ENCODE results near the gene ERVMER34-1.
A peak's percentile ranks its signal among the peaks of the same experiment; 100 is the strongest.

The ERVMER34-1 gene

DNA sequence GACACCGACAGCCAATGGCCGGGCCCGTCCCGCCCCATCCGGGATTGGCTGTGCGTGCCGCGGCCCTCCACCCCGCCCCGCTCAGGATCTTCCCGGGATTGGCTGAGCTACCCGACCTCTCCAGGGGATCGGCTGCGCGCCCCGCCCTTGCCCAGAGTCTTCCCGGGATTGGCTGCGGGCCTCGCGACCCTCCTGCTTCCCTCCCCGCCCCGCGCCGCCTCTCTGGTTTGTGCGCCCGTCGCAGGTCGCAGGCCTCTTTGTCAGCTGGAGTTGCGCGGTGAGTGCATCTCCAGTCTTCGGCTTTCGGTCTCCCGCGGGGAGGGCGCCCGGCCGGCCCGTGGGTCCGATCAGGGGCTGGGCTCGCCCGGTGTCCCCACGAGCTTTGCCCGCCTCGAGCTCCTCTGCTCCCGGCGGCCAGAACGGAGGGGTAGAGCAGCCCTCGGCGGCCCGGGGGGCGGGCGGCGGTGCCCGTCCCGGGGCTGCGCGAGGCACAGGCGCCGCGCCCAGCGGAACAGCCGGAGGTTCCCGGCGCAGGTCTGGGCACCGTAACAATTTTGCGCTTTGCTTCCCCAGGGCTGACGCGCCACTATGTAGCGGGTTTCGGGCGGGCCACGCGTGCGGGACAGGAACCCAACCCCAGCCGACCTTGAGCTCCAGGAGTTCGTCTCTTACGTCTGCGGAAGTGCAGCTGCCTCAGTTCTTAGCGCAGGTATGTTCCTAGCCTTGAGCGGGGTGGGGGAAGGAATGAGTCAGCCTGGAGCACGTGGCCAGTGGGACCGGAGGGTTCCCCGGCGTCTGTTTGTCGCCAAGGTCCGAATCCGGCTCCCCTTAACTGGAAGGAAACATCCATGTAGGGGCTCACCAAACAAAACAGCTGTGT is 38.7 kb downstream of the ERVMER34-1 start:
- no peaks in the 10 kb centered on the region for H3K9me3 ChIP-seq (ENCODE audit: control insufficient read depth, low read length)
- peaks cover 17% of the 10 kb centered on the region for H3K36me3 ChIP-seq (ENCODE audit: control insufficient read depth, insufficient read depth, low read length)
- H3K27ac ChIP-seq (ENCODE audit: insufficient read depth, low read length, poor library complexity, severe bottlenecking): peak overlapping the region; percentile 89
- H3K27me3 ChIP-seq (replicated peaks; ENCODE audit: control insufficient read depth, insufficient read depth, low read length, poor library complexity, severe bottlenecking): no peaks in the 10 kb centered on the region
- H3K4me3 ChIP-seq (ENCODE audit: insufficient read depth, low read depth, low read length, poor library complexity, severe bottlenecking): peak overlapping the region; percentile 70
- peak; percentile 91 to 95 (median 95) for DNase-seq
- peaks cover 13% of the 10 kb centered on the region for H3K4me1 ChIP-seq (ENCODE audit: control insufficient read depth, insufficient read depth, low read length, poor library complexity, severe bottlenecking)

DNA sequence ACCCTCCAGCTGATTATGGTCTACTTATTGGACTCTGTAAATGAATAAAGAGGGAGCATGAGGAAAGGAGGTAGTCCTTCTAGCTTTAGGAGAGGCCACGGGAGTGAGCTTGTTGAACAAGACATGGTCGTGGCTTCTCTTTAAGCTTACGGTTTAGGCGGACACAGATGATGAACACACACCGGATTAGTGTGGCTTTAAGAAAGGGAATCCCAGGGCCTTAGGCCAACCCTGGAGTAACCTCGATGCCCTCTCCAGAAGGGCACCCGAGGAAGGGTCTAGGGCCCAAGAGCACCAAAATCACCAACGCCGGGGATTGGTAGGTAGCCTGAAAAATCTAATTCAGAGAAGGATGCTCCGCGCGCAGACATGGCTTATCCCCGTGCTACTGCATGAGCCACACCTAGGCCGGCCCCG is 39.4 kb downstream of the ERVMER34-1 start:
- Histone ChIP-seq H3K9me3 (ENCODE audit: control insufficient read depth, low read length) (no peaks in the 10 kb centered on the region), H3K36me3 (ENCODE audit: control insufficient read depth, insufficient read depth, low read length) (peaks cover 17% of the 10 kb centered on the region), H3K27me3 (replicated peaks; ENCODE audit: control insufficient read depth, insufficient read depth, low read length, poor library complexity, severe bottlenecking) (no peaks in the 10 kb centered on the region), H3K4me3 (ENCODE audit: insufficient read depth, low read depth, low read length, poor library complexity, severe bottlenecking) (peak overlapping the region; percentile 2), H3K4me1 (ENCODE audit: control insufficient read depth, insufficient read depth, low read length, poor library complexity, severe bottlenecking) (peaks cover 13% of the 10 kb centered on the region), H3K27ac (ENCODE audit: insufficient read depth, low read length, poor library complexity, severe bottlenecking) (peak overlapping the region; percentile 89)
- DNase-seq: no peak

DNA sequence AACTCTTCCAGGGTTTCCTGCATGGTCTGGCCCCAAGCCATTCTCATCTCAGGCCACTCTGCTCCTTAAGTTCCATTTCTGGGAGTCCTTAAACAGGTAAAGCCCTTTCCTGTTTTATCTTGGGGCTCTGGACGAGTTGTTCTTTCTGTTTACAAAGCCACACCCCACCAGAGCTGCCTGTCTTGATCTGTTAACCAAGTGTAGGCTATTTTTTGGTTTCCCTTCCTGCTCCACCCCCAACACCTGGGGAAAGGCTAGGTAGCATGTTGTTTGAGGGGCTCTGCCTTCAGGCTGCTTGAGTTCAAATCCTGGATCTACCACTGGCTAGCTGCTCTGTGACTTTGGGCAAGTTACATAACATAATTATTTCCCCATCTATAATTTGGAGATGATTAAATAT is 40.0 kb downstream of the ERVMER34-1 start:
- Histone ChIP-seq H3K4me3 (ENCODE audit: insufficient read depth, low read depth, low read length, poor library complexity, severe bottlenecking) (no peak overlapping the region), H3K36me3 (ENCODE audit: control insufficient read depth, insufficient read depth, low read length) (peaks cover 13% of the 10 kb centered on the region), H3K27ac (ENCODE audit: insufficient read depth, low read length, poor library complexity, severe bottlenecking) (peak overlapping the region; percentile 89), H3K27me3 (replicated peaks; ENCODE audit: control insufficient read depth, insufficient read depth, low read length, poor library complexity, severe bottlenecking) (no peaks in the 10 kb centered on the region), H3K4me1 (ENCODE audit: control insufficient read depth, insufficient read depth, low read length, poor library complexity, severe bottlenecking) (peaks cover 13% of the 10 kb centered on the region), H3K9me3 (ENCODE audit: control insufficient read depth, low read length) (no peaks in the 10 kb centered on the region)
- no peak for DNase-seq

GRCh38 chr4:52709155-52709554 is 42.1 kb downstream of the ERVMER34-1 start:
- Histone ChIP-seq H3K27me3 (replicated peaks; ENCODE audit: control insufficient read depth, insufficient read depth, low read length, poor library complexity, severe bottlenecking) (no peaks in the 10 kb centered on the region), H3K36me3 (ENCODE audit: control insufficient read depth, insufficient read depth, low read length) (no peaks in the 10 kb centered on the region), H3K4me1 (ENCODE audit: control insufficient read depth, insufficient read depth, low read length, poor library complexity, severe bottlenecking) (peaks cover 9% of the 10 kb centered on the region), H3K27ac (ENCODE audit: insufficient read depth, low read length, poor library complexity, severe bottlenecking) (no peak overlapping the region), H3K4me3 (ENCODE audit: insufficient read depth, low read depth, low read length, poor library complexity, severe bottlenecking) (no peak overlapping the region), H3K9me3 (ENCODE audit: control insufficient read depth, low read length) (no peaks in the 10 kb centered on the region)
- no peak for DNase-seq

GRCh38 chr4:52704661-52705060 is 46.6 kb downstream of the ERVMER34-1 start:
- no peaks in the 10 kb centered on the region for H3K27me3 ChIP-seq (replicated peaks; ENCODE audit: control insufficient read depth, insufficient read depth, low read length, poor library complexity, severe bottlenecking)
- no peaks in the 10 kb centered on the region for H3K4me1 ChIP-seq (ENCODE audit: control insufficient read depth, insufficient read depth, low read length, poor library complexity, severe bottlenecking)
- no peak for DNase-seq
- H3K9me3 ChIP-seq (ENCODE audit: control insufficient read depth, low read length): no peaks in the 10 kb centered on the region
- no peak overlapping the region for H3K27ac ChIP-seq (ENCODE audit: insufficient read depth, low read length, poor library complexity, severe bottlenecking)
- H3K4me3 ChIP-seq (ENCODE audit: insufficient read depth, low read depth, low read length, poor library complexity, severe bottlenecking): no peak overlapping the region
- no peaks in the 10 kb centered on the region for H3K36me3 ChIP-seq (ENCODE audit: control insufficient read depth, insufficient read depth, low read length)

GRCh38 chr4:52704133-52704532 is 47.1 kb downstream of the ERVMER34-1 start:
- no peaks in the 10 kb centered on the region for H3K36me3 ChIP-seq (ENCODE audit: control insufficient read depth, insufficient read depth, low read length)
- DNase-seq: no peak
- no peaks in the 10 kb centered on the region for H3K4me1 ChIP-seq (ENCODE audit: control insufficient read depth, insufficient read depth, low read length, poor library complexity, severe bottlenecking)
- H3K4me3 ChIP-seq (ENCODE audit: insufficient read depth, low read depth, low read length, poor library complexity, severe bottlenecking): no peak overlapping the region
- no peaks in the 10 kb centered on the region for H3K9me3 ChIP-seq (ENCODE audit: control insufficient read depth, low read length)
- H3K27ac ChIP-seq (ENCODE audit: insufficient read depth, low read length, poor library complexity, severe bottlenecking): no peak overlapping the region
- no peaks in the 10 kb centered on the region for H3K27me3 ChIP-seq (replicated peaks; ENCODE audit: control insufficient read depth, insufficient read depth, low read length, poor library complexity, severe bottlenecking)

GRCh38 chr4:52701207-52701606 is 50.0 kb downstream of the ERVMER34-1 start:
- DNase-seq: no peak
- Histone ChIP-seq H3K4me1 (ENCODE audit: control insufficient read depth, insufficient read depth, low read length, poor library complexity, severe bottlenecking) (no peaks in the 10 kb centered on the region), H3K36me3 (ENCODE audit: control insufficient read depth, insufficient read depth, low read length) (no peaks in the 10 kb centered on the region), H3K9me3 (ENCODE audit: control insufficient read depth, low read length) (no peaks in the 10 kb centered on the region), H3K27me3 (replicated peaks; ENCODE audit: control insufficient read depth, insufficient read depth, low read length, poor library complexity, severe bottlenecking) (no peaks in the 10 kb centered on the region), H3K27ac (ENCODE audit: insufficient read depth, low read length, poor library complexity, severe bottlenecking) (no peak overlapping the region), H3K4me3 (ENCODE audit: insufficient read depth, low read depth, low read length, poor library complexity, severe bottlenecking) (no peak overlapping the region)

DNA sequence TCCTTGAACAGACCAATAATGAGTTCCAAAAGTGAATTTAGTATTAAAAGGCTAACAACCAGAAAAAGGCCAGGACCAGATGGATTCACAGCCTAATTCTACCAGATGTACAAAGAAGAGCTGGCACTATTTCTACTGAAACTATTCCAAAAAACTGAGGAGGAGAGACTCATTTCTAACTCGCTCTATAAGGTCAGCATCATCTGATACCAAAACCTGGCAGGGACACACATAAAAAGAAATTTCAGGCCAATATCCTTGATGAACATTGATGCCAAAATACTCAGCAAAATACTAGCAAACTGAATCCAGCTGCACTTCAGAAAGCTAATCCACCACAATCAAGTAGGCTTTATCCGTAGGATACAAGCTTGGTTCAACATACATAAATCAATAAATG is 56.3 kb downstream of the ERVMER34-1 start:
- H3K27ac ChIP-seq (ENCODE audit: insufficient read depth, low read length, poor library complexity, severe bottlenecking): no peak overlapping the region
- no peaks in the 10 kb centered on the region for H3K4me1 ChIP-seq (ENCODE audit: control insufficient read depth, insufficient read depth, low read length, poor library complexity, severe bottlenecking)
- H3K36me3 ChIP-seq (ENCODE audit: control insufficient read depth, insufficient read depth, low read length): no peaks in the 10 kb centered on the region
- no peak for DNase-seq
- H3K9me3 ChIP-seq (ENCODE audit: control insufficient read depth, low read length): peaks cover 8% of the 10 kb centered on the region
- no peak overlapping the region for H3K4me3 ChIP-seq (ENCODE audit: insufficient read depth, low read depth, low read length, poor library complexity, severe bottlenecking)
- no peaks in the 10 kb centered on the region for H3K27me3 ChIP-seq (replicated peaks; ENCODE audit: control insufficient read depth, insufficient read depth, low read length, poor library complexity, severe bottlenecking)

GRCh38 chr4:52693492-52693891 is 57.7 kb downstream of the ERVMER34-1 start:
- Histone ChIP-seq H3K4me3 (ENCODE audit: insufficient read depth, low read depth, low read length, poor library complexity, severe bottlenecking) (no peak overlapping the region), H3K36me3 (ENCODE audit: control insufficient read depth, insufficient read depth, low read length) (no peaks in the 10 kb centered on the region), H3K27ac (ENCODE audit: insufficient read depth, low read length, poor library complexity, severe bottlenecking) (no peak overlapping the region), H3K27me3 (replicated peaks; ENCODE audit: control insufficient read depth, insufficient read depth, low read length, poor library complexity, severe bottlenecking) (no peaks in the 10 kb centered on the region), H3K4me1 (ENCODE audit: control insufficient read depth, insufficient read depth, low read length, poor library complexity, severe bottlenecking) (no peaks in the 10 kb centered on the region), H3K9me3 (ENCODE audit: control insufficient read depth, low read length) (peaks cover 8% of the 10 kb centered on the region)
- DNase-seq: no peak

All from effector memory CD4-positive, alpha-beta T cell (primary cell).